ENCODE measurements around the gene IVNS1ABP. TPM values are rescaled to one million over a fixed set of nuclear protein-coding genes. Genes with fewer than 3 reads are reported as not detected.

IVNS1ABP gene
- total and polyA plus RNA-seq, 2 of the 13 experiments (the other 11 are each of a cell fraction or from before 2014, with no cell fraction given) = 49.1 to 51.7 TPM

DNA sequence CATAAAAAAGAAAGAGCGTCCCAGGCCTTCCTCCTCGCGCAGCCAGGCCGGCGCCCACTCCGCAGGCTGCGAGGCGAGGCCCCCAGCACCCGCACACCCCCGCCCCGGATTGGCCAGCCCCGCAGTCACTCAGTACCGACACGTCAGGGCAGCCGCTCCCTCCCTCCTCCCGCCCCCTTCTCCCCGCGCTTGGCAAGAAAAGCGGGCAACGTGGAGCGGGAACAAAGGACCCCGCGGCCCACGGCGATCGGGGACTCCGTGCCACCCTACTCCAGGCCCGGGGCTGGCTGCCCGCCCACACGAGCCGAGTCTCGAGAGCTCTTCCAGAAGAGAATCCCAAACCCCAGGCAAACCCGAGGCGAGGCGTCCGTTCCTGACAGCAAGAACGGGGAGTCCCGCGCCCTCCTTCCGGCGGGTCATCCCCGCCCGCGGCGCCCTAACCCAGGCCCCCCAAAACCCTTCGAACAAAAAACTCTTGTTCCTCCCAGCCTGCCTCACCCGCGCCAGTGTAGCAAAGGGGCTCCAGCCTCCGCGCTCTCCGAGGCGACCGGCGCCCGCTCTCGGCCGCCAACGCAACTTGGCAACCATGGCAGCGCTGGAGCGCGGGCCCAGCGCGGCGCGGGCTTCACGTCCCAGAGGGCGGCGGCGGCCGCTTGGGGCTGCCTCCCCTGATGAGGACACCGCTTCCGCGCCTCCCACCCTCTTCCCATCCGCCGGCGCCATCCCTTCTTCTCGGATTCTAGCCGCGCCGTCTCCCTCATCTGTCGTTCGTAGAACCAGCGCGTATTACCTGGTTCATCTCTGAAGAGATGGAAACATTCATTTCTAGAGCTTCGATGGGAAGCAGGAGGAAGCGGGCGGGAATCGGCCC is 645 bp downstream of the IVNS1ABP start (continued):
- TF ChIP-seq ZNF160 (CRISPR knock-in tag; IDR thresholded peaks at IDR 0.05) (no peak; the same call in none of the 2 replicates), GTF3A (CRISPR knock-in tag; conservative IDR thresholded peaks at IDR 0.05) (no peak), MAFG (CRISPR knock-in tag; IDR thresholded peaks at IDR 0.05) (no peak), NFE2L1 (CRISPR knock-in tag; IDR thresholded peaks at IDR 0.05; ENCODE audit: borderline replicate concordance) (no peak), BORCS8-MEF2B (CRISPR knock-in tag; IDR thresholded peaks at IDR 0.05) (no peak), ISX (CRISPR knock-in tag; conservative IDR thresholded peaks at IDR 0.05) (0 out of 2 replicates have a peak, but pooled peaks have one; percentile 34), IKZF1 (IDR thresholded peaks at IDR 0.05) (no peak), ZNF792 (CRISPR knock-in tag; IDR thresholded peaks at IDR 0.05) (no peak), SOX13 (IDR thresholded peaks at IDR 0.05) (no peak), SOX13 (CRISPR knock-in tag; conservative IDR thresholded peaks at IDR 0.05 in 1 of 2, IDR thresholded peaks at IDR 0.05 in 1 of 2) (0 out of 4 replicates have a peak, but pooled peaks of 1 of the 2 experiments have one; percentile 7)
- TF ChIP-seq, protein P1, sequence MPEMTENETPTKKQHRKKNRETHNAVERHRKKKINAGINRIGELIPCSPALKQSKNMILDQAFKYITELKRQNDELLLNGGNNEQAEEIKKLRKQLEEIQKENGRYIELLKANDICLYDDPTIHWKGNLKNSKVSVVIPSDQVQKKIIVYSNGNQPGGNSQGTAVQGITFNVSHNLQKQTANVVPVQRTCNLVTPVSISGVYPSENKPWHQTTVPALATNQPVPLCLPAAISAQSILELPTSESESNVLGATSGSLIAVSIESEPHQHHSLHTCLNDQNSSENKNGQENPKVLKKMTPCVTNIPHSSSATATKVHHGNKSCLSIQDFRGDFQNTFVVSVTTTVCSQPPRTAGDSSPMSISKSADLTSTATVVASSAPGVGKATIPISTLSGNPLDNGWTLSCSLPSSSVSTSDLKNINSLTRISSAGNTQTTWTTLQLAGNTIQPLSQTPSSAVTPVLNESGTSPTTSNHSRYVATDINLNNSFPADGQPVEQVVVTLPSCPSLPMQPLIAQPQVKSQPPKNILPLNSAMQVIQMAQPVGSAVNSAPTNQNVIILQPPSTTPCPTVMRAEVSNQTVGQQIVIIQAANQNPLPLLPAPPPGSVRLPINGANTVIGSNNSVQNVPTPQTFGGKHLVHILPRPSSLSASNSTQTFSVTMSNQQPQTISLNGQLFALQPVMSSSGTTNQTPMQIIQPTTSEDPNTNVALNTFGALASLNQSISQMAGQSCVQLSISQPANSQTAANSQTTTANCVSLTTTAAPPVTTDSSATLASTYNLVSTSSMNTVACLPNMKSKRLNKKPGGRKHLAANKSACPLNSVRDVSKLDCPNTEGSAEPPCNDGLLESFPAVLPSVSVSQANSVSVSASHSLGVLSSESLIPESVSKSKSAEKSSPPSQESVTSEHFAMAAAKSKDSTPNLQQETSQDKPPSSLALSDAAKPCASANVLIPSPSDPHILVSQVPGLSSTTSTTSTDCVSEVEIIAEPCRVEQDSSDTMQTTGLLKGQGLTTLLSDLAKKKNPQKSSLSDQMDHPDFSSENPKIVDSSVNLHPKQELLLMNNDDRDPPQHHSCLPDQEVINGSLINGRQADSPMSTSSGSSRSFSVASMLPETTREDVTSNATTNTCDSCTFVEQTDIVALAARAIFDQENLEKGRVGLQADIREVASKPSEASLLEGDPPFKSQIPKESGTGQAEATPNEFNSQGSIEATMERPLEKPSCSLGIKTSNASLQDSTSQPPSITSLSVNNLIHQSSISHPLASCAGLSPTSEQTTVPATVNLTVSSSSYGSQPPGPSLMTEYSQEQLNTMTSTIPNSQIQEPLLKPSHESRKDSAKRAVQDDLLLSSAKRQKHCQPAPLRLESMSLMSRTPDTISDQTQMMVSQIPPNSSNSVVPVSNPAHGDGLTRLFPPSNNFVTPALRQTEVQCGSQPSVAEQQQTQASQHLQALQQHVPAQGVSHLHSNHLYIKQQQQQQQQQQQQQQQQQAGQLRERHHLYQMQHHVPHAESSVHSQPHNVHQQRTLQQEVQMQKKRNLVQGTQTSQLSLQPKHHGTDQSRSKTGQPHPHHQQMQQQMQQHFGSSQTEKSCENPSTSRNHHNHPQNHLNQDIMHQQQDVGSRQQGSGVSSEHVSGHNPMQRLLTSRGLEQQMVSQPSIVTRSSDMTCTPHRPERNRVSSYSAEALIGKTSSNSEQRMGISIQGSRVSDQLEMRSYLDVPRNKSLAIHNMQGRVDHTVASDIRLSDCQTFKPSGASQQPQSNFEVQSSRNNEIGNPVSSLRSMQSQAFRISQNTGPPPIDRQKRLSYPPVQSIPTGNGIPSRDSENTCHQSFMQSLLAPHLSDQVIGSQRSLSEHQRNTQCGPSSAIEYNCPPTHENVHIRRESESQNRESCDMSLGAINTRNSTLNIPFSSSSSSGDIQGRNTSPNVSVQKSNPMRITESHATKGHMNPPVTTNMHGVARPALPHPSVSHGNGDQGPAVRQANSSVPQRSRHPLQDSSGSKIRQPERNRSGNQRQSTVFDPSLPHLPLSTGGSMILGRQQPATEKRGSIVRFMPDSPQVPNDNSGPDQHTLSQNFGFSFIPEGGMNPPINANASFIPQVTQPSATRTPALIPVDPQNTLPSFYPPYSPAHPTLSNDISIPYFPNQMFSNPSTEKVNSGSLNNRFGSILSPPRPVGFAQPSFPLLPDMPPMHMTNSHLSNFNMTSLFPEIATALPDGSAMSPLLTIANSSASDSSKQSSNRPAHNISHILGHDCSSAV (CRISPR knock-in tag; IDR thresholded peaks at IDR 0.05; ENCODE audit: borderline replicate concordance) = no peak
- TF ChIP-seq, protein P2, sequence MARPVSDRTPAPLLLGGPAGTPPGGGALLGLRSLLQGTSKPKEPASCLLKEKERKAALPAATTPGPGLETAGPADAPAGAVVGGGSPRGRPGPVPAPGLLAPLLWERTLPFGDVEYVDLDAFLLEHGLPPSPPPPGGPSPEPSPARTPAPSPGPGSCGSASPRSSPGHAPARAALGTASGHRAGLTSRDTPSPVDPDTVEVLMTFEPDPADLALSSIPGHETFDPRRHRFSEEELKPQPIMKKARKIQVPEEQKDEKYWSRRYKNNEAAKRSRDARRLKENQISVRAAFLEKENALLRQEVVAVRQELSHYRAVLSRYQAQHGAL (CRISPR knock-in tag; IDR thresholded peaks at IDR 0.05; ENCODE audit: not compliant biosample characterization) = no peak
- TF ChIP-seq, protein P3, sequence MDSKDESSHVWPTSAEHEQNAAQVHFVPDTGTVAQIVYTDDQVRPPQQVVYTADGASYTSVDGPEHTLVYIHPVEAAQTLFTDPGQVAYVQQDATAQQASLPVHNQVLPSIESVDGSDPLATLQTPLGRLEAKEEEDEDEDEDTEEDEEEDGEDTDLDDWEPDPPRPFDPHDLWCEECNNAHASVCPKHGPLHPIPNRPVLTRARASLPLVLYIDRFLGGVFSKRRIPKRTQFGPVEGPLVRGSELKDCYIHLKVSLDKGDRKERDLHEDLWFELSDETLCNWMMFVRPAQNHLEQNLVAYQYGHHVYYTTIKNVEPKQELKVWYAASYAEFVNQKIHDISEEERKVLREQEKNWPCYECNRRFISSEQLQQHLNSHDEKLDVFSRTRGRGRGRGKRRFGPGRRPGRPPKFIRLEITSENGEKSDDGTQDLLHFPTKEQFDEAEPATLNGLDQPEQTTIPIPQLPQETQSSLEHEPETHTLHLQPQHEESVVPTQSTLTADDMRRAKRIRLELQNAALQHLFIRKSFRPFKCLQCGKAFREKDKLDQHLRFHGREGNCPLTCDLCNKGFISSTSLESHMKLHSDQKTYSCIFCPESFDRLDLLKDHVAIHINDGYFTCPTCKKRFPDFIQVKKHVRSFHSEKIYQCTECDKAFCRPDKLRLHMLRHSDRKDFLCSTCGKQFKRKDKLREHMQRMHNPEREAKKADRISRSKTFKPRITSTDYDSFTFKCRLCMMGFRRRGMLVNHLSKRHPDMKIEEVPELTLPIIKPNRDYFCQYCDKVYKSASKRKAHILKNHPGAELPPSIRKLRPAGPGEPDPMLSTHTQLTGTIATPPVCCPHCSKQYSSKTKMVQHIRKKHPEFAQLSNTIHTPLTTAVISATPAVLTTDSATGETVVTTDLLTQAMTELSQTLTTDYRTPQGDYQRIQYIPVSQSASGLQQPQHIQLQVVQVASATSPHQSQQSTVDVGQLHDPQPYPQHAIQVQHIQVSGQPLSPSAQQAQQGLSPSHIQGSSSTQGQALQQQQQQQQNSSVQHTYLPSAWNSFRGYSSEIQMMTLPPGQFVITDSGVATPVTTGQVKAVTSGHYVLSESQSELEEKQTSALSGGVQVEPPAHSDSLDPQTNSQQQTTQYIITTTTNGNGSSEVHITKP (CRISPR knock-in tag; IDR thresholded peaks at IDR 0.05; ENCODE audit: low read depth) = no peak; the same call in 1 of the 2 replicates
- TF ChIP-seq, protein P4, sequence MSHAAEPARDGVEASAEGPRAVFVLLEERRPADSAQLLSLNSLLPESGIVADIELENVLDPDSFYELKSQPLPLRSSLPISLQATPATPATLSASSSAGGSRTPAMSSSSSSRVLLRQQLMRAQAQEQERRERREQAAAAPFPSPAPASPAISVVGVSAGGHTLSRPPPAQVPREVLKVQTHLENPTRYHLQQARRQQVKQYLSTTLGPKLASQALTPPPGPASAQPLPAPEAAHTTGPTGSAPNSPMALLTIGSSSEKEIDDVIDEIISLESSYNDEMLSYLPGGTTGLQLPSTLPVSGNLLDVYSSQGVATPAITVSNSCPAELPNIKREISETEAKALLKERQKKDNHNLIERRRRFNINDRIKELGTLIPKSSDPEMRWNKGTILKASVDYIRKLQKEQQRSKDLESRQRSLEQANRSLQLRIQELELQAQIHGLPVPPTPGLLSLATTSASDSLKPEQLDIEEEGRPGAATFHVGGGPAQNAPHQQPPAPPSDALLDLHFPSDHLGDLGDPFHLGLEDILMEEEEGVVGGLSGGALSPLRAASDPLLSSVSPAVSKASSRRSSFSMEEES (CRISPR knock-in tag; IDR thresholded peaks at IDR 0.05) = no peak

Data from HepG2 (cell line).